ENCODE results near the gene CFAP97D2.
A peak's percentile ranks its signal among the peaks of the same experiment; 100 is the strongest.
"Not testable (repeated sequence)": the region's sequence is repeated elsewhere in the genome, so short reads cannot be mapped to it uniquely, and the experiment has no call there.

The CFAP97D2 gene

DNA sequence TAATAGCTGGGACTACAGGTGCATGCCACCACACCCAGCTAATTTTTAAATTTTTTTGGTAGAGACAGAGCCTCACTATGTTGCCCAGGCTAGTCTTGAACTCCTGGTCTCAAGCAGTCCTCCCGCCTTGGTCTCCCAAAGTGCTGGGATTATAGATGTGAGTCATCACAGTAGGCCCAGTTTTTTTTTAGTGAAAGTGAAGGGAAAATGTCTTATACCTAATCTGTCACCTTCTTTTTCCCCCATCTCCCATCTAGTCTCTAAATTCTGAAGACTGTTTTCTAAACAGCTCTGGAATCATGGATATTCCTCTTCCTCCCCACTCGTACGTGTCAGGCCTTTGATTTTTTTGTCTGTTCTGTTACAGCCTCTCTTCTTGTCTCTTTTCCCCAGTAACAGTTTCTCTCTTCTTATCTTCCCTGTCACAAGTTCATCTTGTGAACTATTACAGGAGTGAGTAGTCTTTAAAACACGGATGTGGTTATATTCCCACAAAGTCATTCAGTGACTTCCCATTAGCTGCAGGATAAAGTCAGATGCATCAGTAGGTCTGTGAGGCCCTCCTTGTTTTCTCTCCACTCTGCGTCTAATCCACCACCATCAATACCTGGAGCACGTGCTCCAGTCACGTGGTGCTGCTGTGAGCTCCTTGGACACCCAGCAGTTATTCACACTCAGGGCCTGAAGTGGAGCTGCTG, 58.5 kb downstream of the CFAP97D2 start:
- DNase-seq, result no peak

DNA sequence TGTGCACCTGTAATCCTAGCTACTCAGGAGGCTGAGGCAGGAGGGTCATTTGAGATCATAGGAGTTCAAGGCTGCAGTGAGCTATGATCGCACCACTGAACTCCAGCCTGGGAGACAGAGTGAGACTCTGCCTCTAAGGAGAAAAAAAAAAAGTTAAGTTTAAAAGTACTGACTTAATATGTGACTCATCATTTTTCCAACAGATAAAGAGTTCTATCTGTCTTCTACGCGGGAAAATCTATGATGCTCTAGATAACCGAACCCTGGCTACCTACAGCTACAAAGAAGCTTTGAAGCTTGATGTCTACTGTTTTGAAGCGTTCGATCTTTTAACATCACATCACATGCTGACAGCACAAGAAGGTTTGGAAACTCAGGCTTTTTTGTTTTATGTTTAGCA, 62.9 kb downstream of the CFAP97D2 start:
- no peak for DNase-seq

GRCh38 chr13:114243971-114244370, 64.9 kb downstream of the CFAP97D2 start:
- no peak for DNase-seq

DNA sequence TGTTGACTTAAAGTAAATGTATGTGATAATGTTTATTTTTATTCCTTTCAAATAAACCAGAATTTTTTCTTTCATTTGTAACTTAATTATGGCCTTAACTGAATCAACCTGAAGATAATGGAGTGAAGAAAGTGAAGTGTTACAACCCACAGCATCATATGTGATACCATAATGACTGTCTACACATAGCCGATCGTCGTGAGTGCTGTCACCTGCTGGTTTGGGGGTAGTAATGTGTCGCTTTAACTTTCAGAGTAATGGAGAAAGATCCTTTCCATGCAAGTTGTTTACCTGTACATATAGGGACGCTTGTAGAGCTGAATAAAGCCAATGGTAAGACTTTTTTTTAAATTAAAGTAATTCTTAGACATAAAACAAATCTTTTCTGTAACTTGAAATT, 65.6 kb downstream of the CFAP97D2 start:
- DNase-seq, result no peak

DNA sequence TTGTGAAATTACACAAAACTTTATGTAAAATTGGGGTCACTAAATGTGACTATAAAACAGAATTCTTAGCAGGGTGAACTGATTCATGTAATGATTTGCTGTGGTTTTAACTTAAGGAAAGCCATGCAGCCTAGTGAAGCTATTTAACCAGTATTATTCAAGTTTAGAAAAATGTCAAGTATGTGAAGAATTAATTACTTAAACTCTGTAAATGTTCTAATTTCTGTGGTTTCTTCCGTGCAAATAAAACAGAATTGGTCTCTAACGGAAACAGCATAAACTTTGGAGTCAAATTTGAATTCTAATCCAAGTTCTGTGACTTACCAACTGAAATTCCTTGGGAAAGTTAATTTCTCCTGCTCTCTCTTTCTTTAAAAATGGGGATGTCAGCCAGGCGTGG, 69.0 kb downstream of the CFAP97D2 start:
- no peak for DNase-seq

GRCh38 chr13:114249077-114249476, 70.0 kb downstream of the CFAP97D2 start:
- DNase-seq, result no peak

GRCh38 chr13:114251639-114252440, 72.8 kb downstream of the CFAP97D2 start:
- not testable (repeated sequence) for DNase-seq

GRCh38 chr13:114256547-114256946, 77.5 kb downstream of the CFAP97D2 start:
- DNase-seq, result no peak

- no peak for DNase-seq
These were observed 78.0 kb downstream of the CFAP97D2 start for GRCh38 chr13:114257014-114257413.

GRCh38 chr13:114258589-114258988, 79.5 kb downstream of the CFAP97D2 start:
- no peak for DNase-seq

DNA sequence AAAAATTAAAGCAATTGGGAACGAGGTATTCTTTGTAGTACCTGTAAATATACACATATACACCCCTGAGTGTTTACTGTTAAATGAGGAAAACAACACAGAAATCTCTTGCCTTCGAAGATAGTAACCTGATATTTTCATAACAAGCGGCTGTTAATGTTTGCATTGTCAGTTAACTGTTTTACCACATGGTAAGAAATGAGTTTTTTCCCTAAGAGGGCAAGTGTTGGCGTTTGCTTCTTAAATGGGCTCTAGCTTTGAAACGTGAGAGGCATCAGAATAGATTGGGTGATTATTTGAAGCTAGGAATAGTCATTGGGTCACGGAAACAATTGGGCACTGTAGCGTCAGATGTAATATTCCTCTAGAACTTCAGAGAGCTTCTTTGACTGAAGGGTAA, 80.3 kb downstream of the CFAP97D2 start:
- no peak for DNase-seq

- DNase-seq, result no peak
These were observed 80.9 kb downstream of the CFAP97D2 start for GRCh38 chr13:114259974-114260373.

GRCh38 chr13:114260814-114261213, 81.8 kb downstream of the CFAP97D2 start:
- no peak for DNase-seq

DNA sequence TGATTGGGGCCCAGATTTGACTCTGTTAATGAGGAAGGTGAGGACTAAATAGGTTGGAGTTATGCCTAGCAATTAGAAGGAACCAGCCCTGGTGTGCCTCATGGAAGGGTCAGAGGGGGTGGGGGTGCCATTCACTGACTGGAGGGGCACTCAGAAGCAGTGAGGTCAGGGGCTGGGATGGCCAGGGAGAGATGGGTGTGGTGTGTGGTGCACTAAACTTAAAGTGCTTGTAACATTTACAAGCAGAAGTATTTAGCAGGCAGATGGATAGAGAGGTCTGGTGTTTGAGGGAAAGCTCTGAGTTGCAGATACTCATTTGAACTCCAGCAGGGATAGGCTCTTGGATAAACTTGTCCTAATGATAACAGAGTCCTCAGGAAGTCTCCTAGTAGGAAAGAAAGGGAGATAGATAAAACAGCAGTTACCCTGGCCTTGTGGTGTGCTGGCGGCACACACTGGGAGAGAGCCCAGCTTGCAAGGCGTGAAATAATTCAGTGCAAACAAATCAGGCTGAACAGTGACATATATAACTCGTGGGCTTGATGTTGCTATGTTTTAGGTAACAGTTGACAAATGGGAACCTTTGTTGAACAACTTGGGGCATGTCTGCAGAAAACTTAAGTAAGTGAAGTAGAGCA, 82.4 kb downstream of the CFAP97D2 start:
- DNase-seq, result no peak

DNA sequence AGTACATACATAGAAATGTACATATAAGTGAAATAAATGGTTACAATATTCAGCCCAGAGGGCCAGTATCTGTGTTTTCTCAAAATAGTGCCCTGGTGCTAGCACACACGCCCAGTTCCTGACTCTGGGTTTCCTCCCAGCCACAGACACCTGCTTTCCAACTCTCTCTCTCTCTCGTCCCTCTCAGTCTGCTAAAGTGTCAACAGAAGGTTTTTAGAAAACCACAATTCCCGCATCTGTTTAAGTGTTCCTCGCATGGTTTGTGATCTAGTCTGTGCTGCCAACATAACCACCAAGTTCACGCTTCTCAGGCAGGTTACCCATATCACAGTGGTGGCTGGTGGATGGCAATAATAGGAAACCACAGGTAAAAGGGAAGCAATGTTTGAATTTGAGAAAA, 84.5 kb downstream of the CFAP97D2 start:
- DNase-seq, result peak; percentile 23

DNA sequence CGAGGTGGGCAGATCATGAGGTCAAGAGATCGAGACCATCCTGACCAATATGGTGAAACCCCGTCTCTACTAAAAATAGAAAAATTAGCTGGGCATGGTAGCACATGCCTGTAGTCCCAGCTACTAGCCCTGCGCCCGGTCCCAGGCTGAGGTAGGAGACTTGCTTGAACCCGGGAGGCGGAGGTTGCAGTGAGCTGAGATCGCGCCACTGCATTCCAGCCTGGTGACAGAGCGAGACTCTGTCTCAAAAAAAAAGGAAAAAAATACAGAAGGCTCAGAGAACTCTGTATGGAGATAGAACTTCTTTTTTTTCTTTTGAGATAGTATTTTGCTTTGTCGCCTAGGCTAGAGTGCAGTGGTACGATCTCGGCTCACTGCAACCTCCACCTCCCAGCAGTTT, 85.3 kb downstream of the CFAP97D2 start:
- DNase-seq, result not testable (repeated sequence)

DNA sequence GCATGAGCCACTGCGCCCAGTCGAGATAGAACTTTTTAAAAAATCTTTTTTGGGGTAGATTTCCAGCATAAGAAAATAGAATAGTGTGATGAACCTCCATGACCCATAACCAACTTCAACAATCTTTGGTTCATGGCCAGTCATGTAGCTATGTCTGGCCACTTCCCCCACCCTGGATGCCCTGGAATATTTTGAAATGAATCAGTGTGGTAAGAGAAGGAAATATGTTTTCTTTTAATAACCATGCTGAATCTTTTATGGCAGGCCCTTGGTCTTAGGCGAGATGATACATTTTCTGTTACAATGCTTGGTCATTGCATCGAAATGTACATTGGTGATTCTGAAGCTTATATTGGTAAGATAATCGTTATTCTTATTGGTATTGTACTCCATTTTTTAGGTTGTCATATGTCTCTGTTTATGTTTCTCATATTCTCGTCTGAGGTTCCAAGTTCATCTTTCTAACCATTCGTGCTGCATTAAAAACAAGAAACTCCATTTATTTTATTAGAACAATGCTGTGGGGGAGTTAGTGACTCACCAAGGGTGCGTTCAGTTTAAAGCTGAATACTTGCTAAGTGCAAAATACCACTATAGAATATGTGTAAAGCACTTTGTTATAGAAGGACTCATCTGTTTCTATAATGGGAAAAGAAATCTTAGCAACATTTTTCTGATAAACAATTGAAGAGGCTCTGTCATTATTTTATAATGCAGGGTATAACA, 86.0 kb downstream of the CFAP97D2 start:
- DNase-seq, result no peak

DNA sequence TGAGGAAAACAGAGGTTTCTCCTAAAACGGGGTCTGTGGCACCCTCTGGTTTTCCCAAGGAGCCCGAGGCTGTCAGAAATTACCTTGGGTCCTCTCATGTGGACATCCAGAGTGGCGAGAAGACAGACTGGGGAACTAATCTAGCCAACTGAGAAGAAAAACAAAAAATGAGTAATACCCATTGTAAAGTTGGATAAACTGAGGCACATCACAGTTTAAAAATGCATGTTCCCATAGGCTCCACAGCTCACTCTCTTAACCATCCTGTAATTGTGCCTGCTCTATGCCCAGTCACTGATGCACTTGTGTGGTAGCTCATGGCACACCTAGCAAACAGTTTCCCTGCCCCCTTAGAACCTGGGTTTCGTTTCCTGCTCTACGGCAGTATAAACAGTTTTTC, 87.2 kb downstream of the CFAP97D2 start:
- DNase-seq, result no peak

DNA sequence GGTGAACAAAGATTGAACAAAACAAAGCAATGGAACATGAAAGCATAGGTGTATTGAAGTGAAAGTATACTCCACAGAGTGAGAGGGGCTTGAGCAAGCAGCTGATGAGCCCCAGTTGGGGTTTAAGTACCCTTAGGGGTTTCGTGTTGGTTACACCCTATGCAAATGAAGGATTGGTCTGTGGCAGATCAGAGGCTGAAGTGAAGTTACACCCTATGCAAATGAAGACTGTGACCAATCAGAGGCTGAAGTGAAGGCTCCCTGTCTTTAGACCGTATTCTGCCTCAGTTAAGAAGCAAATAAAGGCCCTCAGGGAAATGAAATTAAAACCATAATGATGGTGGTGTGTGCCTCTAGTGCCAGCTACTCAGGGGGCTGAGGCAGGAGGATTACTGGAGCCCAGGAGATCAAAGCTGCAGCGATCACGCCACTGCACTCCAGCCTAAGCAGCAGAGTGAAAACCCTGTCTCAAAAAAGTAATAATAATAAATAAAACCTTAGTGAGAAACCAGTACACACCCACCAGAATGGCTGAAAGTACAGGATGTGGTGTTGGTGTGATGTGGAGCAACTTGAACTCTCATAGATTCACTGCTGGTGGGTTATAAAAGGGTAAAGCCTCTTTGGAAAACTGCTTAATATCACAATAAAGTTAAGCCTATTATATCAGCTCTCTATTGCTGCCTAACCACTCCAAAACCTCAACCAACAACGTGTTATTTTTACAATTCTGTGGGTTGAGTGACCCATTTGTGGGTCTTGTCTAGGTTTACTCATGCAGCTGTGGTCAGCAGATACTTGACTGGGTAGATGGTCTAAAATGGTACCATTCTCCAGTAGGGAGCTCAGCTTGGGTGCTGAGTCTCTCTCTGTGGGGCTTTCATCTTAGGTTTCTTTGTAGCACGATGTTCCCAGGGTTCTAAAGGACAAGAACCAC, 89.6 kb downstream of the CFAP97D2 start:
- DNase-seq, result peak; percentile 22

DNA sequence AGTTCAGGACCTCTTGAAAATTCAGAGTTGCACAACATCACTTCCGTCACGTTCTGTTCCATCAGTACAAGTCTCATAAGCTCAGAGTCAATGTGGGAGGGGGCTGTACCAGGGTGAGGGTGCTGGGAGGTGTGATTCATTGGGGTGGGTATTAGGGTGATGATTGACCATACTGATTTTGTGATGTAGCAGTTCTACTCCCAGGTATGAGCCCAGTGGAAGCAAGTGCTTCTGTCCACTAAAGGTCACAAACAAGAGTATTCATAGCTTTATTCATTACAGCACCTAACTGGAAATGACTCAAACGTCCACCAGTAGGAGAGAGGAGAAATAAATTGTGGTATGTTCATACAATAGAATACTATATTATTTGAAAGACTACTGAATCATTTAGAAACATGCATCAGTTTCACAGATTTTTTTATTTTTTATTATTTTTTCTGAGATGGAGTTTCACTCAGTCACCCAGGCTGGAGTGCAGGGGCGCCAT, 90.3 kb downstream of the CFAP97D2 start:
- DNase-seq, result no peak
